Measurements from ENCODE around the gene TRAK1. TPM values are rescaled to one million over a fixed set of nuclear protein-coding genes. Genes with fewer than 3 reads are reported as not detected.

TRAK1 gene
- total and polyA plus RNA-seq, 4 donors = 18.2 to 65.4 (median 32.5) TPM

DNA sequence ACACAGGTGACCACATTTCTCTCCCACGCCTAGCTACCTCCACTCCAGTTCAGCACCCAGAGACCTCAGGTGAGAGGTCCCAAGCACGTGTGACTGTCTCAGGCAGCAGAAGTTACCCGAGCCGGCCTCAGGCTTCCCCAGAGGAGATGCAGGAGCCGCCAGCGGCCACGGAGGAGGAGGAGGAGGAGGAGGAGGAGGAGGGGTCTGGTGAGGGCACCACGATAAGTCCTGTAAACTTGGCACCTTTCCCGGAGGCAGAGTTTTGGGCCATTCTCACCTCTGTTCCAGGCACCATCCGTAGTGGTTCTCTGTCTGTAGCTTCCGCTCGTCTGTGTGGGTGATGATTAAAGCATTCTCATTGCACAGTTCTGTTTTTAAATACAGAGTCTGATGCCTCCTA is 118.8 kb downstream of the TRAK1 start:
- TF ChIP-seq, protein P1, sequence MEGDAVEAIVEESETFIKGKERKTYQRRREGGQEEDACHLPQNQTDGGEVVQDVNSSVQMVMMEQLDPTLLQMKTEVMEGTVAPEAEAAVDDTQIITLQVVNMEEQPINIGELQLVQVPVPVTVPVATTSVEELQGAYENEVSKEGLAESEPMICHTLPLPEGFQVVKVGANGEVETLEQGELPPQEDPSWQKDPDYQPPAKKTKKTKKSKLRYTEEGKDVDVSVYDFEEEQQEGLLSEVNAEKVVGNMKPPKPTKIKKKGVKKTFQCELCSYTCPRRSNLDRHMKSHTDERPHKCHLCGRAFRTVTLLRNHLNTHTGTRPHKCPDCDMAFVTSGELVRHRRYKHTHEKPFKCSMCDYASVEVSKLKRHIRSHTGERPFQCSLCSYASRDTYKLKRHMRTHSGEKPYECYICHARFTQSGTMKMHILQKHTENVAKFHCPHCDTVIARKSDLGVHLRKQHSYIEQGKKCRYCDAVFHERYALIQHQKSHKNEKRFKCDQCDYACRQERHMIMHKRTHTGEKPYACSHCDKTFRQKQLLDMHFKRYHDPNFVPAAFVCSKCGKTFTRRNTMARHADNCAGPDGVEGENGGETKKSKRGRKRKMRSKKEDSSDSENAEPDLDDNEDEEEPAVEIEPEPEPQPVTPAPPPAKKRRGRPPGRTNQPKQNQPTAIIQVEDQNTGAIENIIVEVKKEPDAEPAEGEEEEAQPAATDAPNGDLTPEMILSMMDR (IDR thresholded peaks at IDR 0.05; ENCODE audit: control extremely low read depth, extremely low read depth) = no peak
- H3K27ac ChIP-seq (ENCODE audit: low read depth in 1 of 2, low read length in 1 of 2) = no peak overlapping the region
- no peak overlapping the region for H3K4me3 ChIP-seq
- peaks cover 0 to 6% (median 0%) of the 10 kb centered on the region in 5 donors for H3K4me1 ChIP-seq (ENCODE audit: control insufficient read depth in 5 of 5, insufficient read depth in 5 of 5, low read length in 5 of 5)
- WGBS, 2 donors = 72 to 76% methylated on average over 12 of the region's 12 CpGs
- ATAC-seq (ENCODE audit: insufficient read depth, low FRiP score) (no peak), DNase-seq (no peak)
- H3K27me3 ChIP-seq (ENCODE audit: control insufficient read depth in 3 of 3, insufficient read depth in 3 of 3, low read length in 2 of 3) = no peaks in the 10 kb centered on the region
- no peak overlapping the region for H3K9ac ChIP-seq (ENCODE audit: insufficient read depth in 1 of 2, low read length in 2 of 2)
- peaks cover 3 to 34% (median 11%) of the 10 kb centered on the region in 4 donors for H3K36me3 ChIP-seq (ENCODE audit: control insufficient read depth in 4 of 4, insufficient read depth in 4 of 4, low read length in 4 of 4)
- H3K9me3 ChIP-seq (ENCODE audit: control insufficient read depth in 4 of 4, insufficient read depth in 3 of 4, low read length in 3 of 4) = no peaks in the 10 kb centered on the region

DNA sequence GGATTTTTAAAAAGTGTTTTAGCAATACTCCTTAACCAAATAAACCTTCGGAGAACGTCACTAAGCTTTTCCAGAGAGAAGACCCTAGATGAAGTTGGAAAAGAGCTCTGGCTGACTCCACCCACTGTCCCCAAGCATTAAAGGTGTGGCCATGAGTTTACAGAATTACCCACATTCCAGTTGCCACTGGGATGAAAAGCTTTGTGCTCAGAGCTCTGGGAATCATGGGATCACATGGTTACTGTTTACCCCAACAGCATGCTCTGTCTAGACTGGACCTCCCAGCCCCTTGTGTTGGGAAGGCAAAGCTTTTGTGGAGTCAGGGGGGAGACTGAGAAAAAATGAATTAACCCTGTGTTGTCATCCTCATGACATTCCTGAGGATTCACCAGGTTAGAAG is 119.6 kb downstream of the TRAK1 start:
- 68 to 91% methylated on average over 2 of the region's 2 CpGs for WGBS, 2 donors
- Histone ChIP-seq H3K4me3 (no peak overlapping the region), H3K27me3 (ENCODE audit: control insufficient read depth in 3 of 3, insufficient read depth in 3 of 3, low read length in 2 of 3) (no peaks in the 10 kb centered on the region), H3K4me1 (ENCODE audit: control insufficient read depth in 5 of 5, insufficient read depth in 5 of 5, low read length in 5 of 5) (peaks cover 0 to 6% (median 0%) of the 10 kb centered on the region in 5 donors), H3K9me3 (ENCODE audit: control insufficient read depth in 4 of 4, insufficient read depth in 3 of 4, low read length in 3 of 4) (no peaks in the 10 kb centered on the region), H3K27ac (ENCODE audit: low read depth in 1 of 2, low read length in 1 of 2) (no peak overlapping the region), H3K9ac (ENCODE audit: insufficient read depth in 1 of 2, low read length in 2 of 2) (no peak overlapping the region), H3K36me3 (ENCODE audit: control insufficient read depth in 4 of 4, insufficient read depth in 4 of 4, low read length in 4 of 4) (peaks cover 3 to 34% (median 11%) of the 10 kb centered on the region in 4 donors)
- DNase-seq = no peak
- no peak for ATAC-seq (ENCODE audit: insufficient read depth, low FRiP score)
- TF ChIP-seq, protein P1 (IDR thresholded peaks at IDR 0.05; ENCODE audit: control extremely low read depth, extremely low read depth) = no peak

DNA sequence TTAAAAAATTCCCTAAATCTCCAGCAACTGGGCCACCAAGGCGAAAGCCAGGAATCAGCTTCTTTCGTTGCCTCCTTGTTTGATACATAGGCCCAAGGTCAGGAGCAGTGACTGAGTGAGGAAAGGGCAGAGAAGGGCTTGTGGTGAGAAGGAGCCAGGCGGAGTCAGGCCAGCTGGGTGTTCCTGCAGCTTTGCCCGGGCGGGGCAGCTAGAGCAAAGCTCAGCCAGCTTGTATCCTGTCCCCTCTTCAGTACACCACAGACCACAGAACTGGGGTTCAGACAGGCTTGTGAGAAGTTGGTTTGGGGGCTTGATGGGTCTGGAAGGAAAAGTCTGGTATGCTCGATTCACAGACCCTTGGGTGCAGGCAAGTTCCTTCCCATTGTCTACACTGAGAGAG is 122.3 kb downstream of the TRAK1 start:
- Histone ChIP-seq H3K27ac (ENCODE audit: low read depth in 1 of 2, low read length in 1 of 2) (no peak overlapping the region), H3K36me3 (ENCODE audit: control insufficient read depth in 4 of 4, insufficient read depth in 4 of 4, low read length in 4 of 4) (peaks cover 3 to 31% (median 9%) of the 10 kb centered on the region in 4 donors), H3K4me3 (no peak overlapping the region), H3K9ac (ENCODE audit: insufficient read depth in 1 of 2, low read length in 2 of 2) (no peak overlapping the region), H3K9me3 (ENCODE audit: control insufficient read depth in 4 of 4, insufficient read depth in 3 of 4, low read length in 3 of 4) (no peaks in the 10 kb centered on the region), H3K27me3 (ENCODE audit: control insufficient read depth in 3 of 3, insufficient read depth in 3 of 3, low read length in 2 of 3) (no peaks in the 10 kb centered on the region), H3K4me1 (ENCODE audit: control insufficient read depth in 5 of 5, insufficient read depth in 5 of 5, low read length in 5 of 5) (peaks cover 0 to 4% (median 0%) of the 10 kb centered on the region in 5 donors)
- WGBS, 2 donors = 77 to 86% methylated on average over 6 of the region's 6 CpGs
- TF ChIP-seq, protein P1 (IDR thresholded peaks at IDR 0.05; ENCODE audit: control extremely low read depth, extremely low read depth) = no peak
- ATAC-seq (ENCODE audit: insufficient read depth, low FRiP score) (no peak), DNase-seq (no peak)

DNA sequence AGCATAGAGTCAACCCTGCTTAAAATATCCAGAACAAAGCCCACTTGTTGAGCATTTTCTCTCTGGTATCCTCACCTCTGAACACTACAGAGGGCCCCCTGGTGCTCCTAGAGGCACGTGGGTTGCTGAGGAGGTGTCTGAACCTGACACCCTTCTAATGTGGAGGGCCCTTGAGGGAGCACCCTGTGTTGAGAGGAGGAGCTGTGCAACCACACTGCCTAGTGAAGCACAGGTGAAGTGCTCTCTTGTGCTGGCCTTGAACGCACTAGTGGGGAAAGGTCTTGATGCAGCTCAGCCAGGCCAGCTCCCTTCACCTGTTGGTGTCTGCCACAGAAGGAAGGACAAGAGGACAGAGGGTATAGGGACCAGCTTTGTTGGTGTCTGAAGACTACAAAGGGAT is 122.9 kb downstream of the TRAK1 start:
- peaks cover under 1 to 26% (median 6%) of the 10 kb centered on the region in 4 donors for H3K36me3 ChIP-seq (ENCODE audit: control insufficient read depth in 4 of 4, insufficient read depth in 4 of 4, low read length in 4 of 4)
- no peaks in the 10 kb centered on the region for H3K9me3 ChIP-seq (ENCODE audit: control insufficient read depth in 4 of 4, insufficient read depth in 3 of 4, low read length in 3 of 4)
- no peaks in the 10 kb centered on the region for H3K27me3 ChIP-seq (ENCODE audit: control insufficient read depth in 3 of 3, insufficient read depth in 3 of 3, low read length in 2 of 3)
- H3K27ac ChIP-seq (ENCODE audit: low read depth in 1 of 2, low read length in 1 of 2) = no peak overlapping the region
- no peak for ATAC-seq (ENCODE audit: insufficient read depth, low FRiP score)
- DNase-seq = peak in 2 of 3 donors; percentile 45 to 46
- no peak overlapping the region for H3K9ac ChIP-seq (ENCODE audit: insufficient read depth in 1 of 2, low read length in 2 of 2)
- TF ChIP-seq, protein P1 (IDR thresholded peaks at IDR 0.05; ENCODE audit: control extremely low read depth, extremely low read depth) = no peak
- no peak overlapping the region for H3K4me3 ChIP-seq
- H3K4me1 ChIP-seq (ENCODE audit: control insufficient read depth in 5 of 5, insufficient read depth in 5 of 5, low read length in 5 of 5) = peaks cover 0 to 4% (median 0%) of the 10 kb centered on the region in 5 donors
- 70 to 75% methylated on average over 2 of the region's 2 CpGs for WGBS, 2 donors

All from lung (tissue), 12 donors.